GM20000 (cell line): ENCODE results near the gene KIF26B.
"Not testable (repeated sequence)": the region's sequence is repeated elsewhere in the genome, so short reads cannot be mapped to it uniquely, and the experiment has no call there.

Experiments
- DNase-seq: peaks from one replicate; pipeline ENCODE4 v3.0.0; 2012; ENCODE audit warnings: low spot score
- TF ChIP-seq, protein P1 (sequence below): IDR thresholded peaks from 2 replicates; pipeline ENCODE4 v1.5.1; 2012; ENCODE audit warnings: mild to moderate bottlenecking, control low read depth; ENCODE audit errors: extremely low read depth, missing control alignments

Gene KIF26B

GRCh38 chr1:245710961-245711903 is 556.4 kb downstream of the KIF26B start:
- TF ChIP-seq, protein P1, sequence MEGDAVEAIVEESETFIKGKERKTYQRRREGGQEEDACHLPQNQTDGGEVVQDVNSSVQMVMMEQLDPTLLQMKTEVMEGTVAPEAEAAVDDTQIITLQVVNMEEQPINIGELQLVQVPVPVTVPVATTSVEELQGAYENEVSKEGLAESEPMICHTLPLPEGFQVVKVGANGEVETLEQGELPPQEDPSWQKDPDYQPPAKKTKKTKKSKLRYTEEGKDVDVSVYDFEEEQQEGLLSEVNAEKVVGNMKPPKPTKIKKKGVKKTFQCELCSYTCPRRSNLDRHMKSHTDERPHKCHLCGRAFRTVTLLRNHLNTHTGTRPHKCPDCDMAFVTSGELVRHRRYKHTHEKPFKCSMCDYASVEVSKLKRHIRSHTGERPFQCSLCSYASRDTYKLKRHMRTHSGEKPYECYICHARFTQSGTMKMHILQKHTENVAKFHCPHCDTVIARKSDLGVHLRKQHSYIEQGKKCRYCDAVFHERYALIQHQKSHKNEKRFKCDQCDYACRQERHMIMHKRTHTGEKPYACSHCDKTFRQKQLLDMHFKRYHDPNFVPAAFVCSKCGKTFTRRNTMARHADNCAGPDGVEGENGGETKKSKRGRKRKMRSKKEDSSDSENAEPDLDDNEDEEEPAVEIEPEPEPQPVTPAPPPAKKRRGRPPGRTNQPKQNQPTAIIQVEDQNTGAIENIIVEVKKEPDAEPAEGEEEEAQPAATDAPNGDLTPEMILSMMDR: no peak
- peak; percentile 1 for DNase-seq

GRCh38 chr1:245714027-245714426 is 559.2 kb downstream of the KIF26B start:
- not testable (repeated sequence) for DNase-seq

DNA sequence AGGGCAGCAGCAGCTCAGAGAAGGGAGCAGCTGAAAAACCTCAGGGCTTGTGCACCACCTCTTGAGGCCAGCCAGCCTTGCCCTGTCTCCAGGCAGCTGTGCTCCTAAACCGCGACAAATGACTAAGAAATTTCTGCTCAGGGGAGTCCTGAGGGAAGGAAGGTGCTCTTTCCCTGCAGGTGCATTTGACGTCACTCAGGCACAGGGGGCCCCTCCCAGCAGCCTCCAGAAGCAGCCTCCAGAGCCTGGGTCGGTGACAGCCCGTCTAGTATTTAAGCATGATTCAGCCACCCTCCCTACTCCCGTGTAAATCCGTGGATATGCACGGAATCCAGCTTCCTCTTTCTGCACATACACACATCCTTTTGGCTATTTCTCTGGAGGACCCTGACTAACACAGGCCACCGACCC is 560.5 kb downstream of the KIF26B start:
- DNase-seq: no peak
- TF ChIP-seq, protein P1: no peak

GRCh38 chr1:245715970-245716369 is 561.2 kb downstream of the KIF26B start:
- no peak for DNase-seq
- TF ChIP-seq, protein P1: no peak

- no peak for DNase-seq
- TF ChIP-seq, protein P1: no peak
These were observed 561.8 kb downstream of the KIF26B start for GRCh38 chr1:245716561-245716960.

GRCh38 chr1:245717611-245718010 is 562.8 kb downstream of the KIF26B start:
- no peak for DNase-seq
- TF ChIP-seq, protein P1: no peak

DNA sequence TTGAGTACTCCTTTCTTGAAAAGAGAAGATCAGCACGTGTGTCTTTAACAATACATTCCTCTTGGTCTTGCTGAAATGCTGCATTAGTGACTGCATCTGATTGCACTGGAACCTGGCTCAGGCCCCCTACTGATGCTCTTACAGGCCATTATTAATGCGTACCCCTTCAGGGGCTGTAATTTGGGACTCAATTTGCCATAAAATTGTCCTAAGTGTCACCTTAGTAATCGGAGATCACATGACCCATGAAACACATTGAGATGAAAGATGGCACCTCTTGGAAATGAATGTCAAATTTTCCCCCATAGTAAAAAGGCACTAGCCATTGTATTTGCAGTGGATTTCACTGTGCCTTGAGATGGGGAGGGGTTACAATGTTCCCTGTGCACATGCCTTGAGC is 563.3 kb downstream of the KIF26B start:
- DNase-seq: no peak
- TF ChIP-seq, protein P1: no peak

- DNase-seq: no peak
- TF ChIP-seq, protein P1: no peak
These were observed 564.2 kb downstream of the KIF26B start for GRCh38 chr1:245718951-245719350.
